IPS-11a (cell line): ENCODE data around the gene SEC14L1.
"Not testable (repeated sequence)": the region's sequence is repeated elsewhere in the genome, so short reads cannot be mapped to it uniquely, and the experiment has no call there.

Experiments used
- H3K4me3 ChIP-seq: one replicate; pipeline ENCODE4 v1.5.1; 2013; ENCODE audit warnings: low read depth, low read length, control low read depth

Gene SEC14L1

GRCh38 chr17:77254951-77255825, 114.4 kb downstream of the SEC14L1 start:
- no peak overlapping the region for H3K4me3 ChIP-seq

- H3K4me3 ChIP-seq = not testable (repeated sequence)
These were observed 115.2 kb downstream of the SEC14L1 start for GRCh38 chr17:77255970-77256369.

- no peak overlapping the region for H3K4me3 ChIP-seq
These were observed 115.9 kb downstream of the SEC14L1 start for GRCh38 chr17:77256710-77257109.

- H3K4me3 ChIP-seq = no peak overlapping the region
These were observed 116.4 kb downstream of the SEC14L1 start for GRCh38 chr17:77257169-77257568.

GRCh38 chr17:77257596-77258458, 117.1 kb downstream of the SEC14L1 start:
- H3K4me3 ChIP-seq = no peak overlapping the region

GRCh38 chr17:77258638-77259037, 117.9 kb downstream of the SEC14L1 start:
- H3K4me3 ChIP-seq = no peak overlapping the region

- no peak overlapping the region for H3K4me3 ChIP-seq
These were observed 124.0 kb downstream of the SEC14L1 start for GRCh38 chr17:77264617-77265230.

GRCh38 chr17:77266213-77266612, 125.4 kb downstream of the SEC14L1 start:
- H3K4me3 ChIP-seq = no peak overlapping the region
